ENCODE data around the gene SCUBE1.

DNA sequence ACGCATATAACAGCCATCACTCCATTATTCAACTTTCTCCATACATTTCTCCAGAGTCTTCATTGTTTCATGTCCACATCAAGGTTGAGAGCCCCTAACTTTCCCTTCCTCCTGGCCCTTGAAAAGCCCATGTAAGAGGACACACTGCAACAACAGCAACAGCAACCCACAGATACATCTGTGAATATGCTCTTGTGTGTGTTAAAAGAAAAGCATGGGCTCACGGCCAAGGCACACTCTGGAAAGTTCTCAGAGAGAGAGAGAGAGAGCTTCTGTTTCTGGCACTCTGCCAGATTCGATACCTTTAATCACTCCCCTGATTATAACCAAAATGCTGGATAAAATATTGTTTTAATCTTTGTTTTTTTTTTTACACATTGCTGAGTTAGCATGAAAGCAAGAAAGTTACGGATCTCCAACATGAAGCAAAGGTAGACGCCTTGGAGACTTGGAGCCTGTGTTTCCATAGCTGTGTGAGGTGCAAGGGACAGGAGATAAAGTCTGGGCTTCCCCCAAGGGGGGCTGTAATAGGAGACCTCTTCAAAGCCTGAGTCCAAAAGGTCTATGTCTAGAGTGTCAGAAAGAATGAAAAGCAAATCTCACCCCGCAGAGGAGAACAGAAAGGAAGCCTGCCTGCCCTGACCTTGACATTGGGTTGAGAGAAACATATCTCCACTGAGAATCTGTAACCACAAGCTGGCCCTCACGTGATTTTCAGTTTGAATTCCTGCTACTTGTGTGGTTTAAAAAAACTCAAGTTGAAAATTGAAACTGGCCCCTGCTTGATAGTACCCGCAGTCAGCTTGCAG is 34.9 kb upstream of the SCUBE1 start:
- TF ChIP-seq, protein P1, sequence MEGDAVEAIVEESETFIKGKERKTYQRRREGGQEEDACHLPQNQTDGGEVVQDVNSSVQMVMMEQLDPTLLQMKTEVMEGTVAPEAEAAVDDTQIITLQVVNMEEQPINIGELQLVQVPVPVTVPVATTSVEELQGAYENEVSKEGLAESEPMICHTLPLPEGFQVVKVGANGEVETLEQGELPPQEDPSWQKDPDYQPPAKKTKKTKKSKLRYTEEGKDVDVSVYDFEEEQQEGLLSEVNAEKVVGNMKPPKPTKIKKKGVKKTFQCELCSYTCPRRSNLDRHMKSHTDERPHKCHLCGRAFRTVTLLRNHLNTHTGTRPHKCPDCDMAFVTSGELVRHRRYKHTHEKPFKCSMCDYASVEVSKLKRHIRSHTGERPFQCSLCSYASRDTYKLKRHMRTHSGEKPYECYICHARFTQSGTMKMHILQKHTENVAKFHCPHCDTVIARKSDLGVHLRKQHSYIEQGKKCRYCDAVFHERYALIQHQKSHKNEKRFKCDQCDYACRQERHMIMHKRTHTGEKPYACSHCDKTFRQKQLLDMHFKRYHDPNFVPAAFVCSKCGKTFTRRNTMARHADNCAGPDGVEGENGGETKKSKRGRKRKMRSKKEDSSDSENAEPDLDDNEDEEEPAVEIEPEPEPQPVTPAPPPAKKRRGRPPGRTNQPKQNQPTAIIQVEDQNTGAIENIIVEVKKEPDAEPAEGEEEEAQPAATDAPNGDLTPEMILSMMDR (IDR thresholded peaks at IDR 0.05), result no peak
- TF ChIP-seq SMC3 (IDR thresholded peaks at IDR 0.05; ENCODE audit: low read depth, low read length), result no peak
- TF ChIP-seq TEAD4 (IDR thresholded peaks at IDR 0.05; ENCODE audit: borderline replicate concordance, insufficient read depth), result no peak
- TF ChIP-seq, protein P2, sequence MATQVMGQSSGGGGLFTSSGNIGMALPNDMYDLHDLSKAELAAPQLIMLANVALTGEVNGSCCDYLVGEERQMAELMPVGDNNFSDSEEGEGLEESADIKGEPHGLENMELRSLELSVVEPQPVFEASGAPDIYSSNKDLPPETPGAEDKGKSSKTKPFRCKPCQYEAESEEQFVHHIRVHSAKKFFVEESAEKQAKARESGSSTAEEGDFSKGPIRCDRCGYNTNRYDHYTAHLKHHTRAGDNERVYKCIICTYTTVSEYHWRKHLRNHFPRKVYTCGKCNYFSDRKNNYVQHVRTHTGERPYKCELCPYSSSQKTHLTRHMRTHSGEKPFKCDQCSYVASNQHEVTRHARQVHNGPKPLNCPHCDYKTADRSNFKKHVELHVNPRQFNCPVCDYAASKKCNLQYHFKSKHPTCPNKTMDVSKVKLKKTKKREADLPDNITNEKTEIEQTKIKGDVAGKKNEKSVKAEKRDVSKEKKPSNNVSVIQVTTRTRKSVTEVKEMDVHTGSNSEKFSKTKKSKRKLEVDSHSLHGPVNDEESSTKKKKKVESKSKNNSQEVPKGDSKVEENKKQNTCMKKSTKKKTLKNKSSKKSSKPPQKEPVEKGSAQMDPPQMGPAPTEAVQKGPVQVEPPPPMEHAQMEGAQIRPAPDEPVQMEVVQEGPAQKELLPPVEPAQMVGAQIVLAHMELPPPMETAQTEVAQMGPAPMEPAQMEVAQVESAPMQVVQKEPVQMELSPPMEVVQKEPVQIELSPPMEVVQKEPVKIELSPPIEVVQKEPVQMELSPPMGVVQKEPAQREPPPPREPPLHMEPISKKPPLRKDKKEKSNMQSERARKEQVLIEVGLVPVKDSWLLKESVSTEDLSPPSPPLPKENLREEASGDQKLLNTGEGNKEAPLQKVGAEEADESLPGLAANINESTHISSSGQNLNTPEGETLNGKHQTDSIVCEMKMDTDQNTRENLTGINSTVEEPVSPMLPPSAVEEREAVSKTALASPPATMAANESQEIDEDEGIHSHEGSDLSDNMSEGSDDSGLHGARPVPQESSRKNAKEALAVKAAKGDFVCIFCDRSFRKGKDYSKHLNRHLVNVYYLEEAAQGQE (IDR thresholded peaks at IDR 0.05; ENCODE audit: low read depth, low read length), result no peak
- TF ChIP-seq TAF1 (IDR thresholded peaks at IDR 0.05; ENCODE audit: borderline replicate concordance, low read depth, low read length), result no peak
- no peak for TF ChIP-seq NFIC (IDR thresholded peaks at IDR 0.05; ENCODE audit: borderline replicate concordance)
- TF ChIP-seq TCF12 (IDR thresholded peaks at IDR 0.05), result no peak
- TF ChIP-seq EZH2phosphoT487 (IDR thresholded peaks at IDR 0.05; ENCODE audit: borderline replicate concordance, low read depth), result no peak
- no peak for TF ChIP-seq GATA2 (CRISPR knock-in tag; IDR thresholded peaks at IDR 0.05)

All from SK-N-SH (cell line).